Activated gamma-delta T cell treated with anti-CD3 and anti-CD28 coated beads, Interleukin-2, amount 50 U/mL, for 16 hours (primary cell): ENCODE results near the gene CYP4X1.
"Not testable (repeated sequence)": the region's sequence is repeated elsewhere in the genome, so short reads cannot be mapped to it uniquely, and the experiment has no call there.

Source experiments
- DNase-seq: peaks from one replicate; pipeline ENCODE4 v3.0.0-alpha.2; 2020; ENCODE audit warnings: low read depth

CYP4X1 gene

GRCh38 chr1:47069509-47069908, 46.0 kb downstream of the CYP4X1 start:
- not testable (repeated sequence) for DNase-seq

DNA sequence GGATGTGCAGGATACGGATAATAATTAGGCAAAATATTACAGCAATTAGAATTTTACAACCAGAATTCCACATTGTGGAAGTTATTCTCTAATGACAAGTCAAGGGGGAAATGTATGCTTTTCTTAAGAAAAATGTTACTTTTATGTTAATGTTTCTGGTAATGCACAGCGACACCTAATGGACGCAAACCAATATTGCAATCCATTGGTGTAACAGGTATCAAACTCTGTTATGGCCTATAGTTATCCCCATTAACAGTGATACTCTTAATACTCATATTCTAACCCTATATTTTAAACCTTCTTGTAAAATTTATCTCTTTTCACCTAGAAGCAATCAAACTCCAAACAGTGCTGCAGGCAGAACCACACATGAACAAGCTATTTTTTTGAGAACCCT, 65.9 kb downstream of the CYP4X1 start:
- not testable (repeated sequence) for DNase-seq

GRCh38 chr1:47091476-47091875, 68.0 kb downstream of the CYP4X1 start:
- DNase-seq: not testable (repeated sequence)
